SK-N-SH treated with all-trans-retinoic acid at 6 μM for 48 hours (cell line): ENCODE results near the gene HRNR.

ENCODE experiments used
- ATAC-seq: fragments of 200-7000 bp; cut with Tn5 transposase; 3 replicates; pipeline ENCODE4 v1.9.1; 2020; ENCODE audit warnings: mild to moderate bottlenecking, moderate library complexity
- ARNTL ChIP-seq: fragments of 450-650 bp; formaldehyde crosslinking; IDR thresholded peaks from 2 replicates; pipeline ENCODE4 v1.5.0; 2020; ENCODE audit warnings: low read depth, mild to moderate bottlenecking, moderate library complexity, borderline replicate concordance
- BACH2 ChIP-seq: fragments of 250-450 bp; sonication (Bioruptor Pico); IDR thresholded peaks from 2 replicates; pipeline ENCODE4 v1.9.0; 2021; ENCODE audit warnings: mild to moderate bottlenecking, borderline replicate concordance
- CSDC2 ChIP-seq: fragments of 250-450 bp; sonication (Bioruptor Pico); IDR thresholded peaks from 2 replicates; pipeline ENCODE4 v1.5.0; 2020; ENCODE audit warnings: mild to moderate bottlenecking, moderate library complexity
- ESRRG ChIP-seq: fragments of 250-450 bp; sonication (Bioruptor Pico); IDR thresholded peaks from 2 replicates; pipeline ENCODE4 v1.6.1; 2021; ENCODE audit warnings: mild to moderate bottlenecking
- GLIS3 ChIP-seq: fragments of 250-450 bp; sonication (Bioruptor Pico); IDR thresholded peaks from 2 replicates; pipeline ENCODE4 v1.5.0; 2020; ENCODE audit warnings: mild to moderate bottlenecking, moderate library complexity
- ISL1 ChIP-seq: fragments of 250-450 bp; sonication (Bioruptor Pico); IDR thresholded peaks from 2 replicates; pipeline ENCODE4 v2.1.2; 2022; ENCODE audit warnings: mild to moderate bottlenecking, moderate library complexity
- OSR1 ChIP-seq: fragments of 250-450 bp; sonication (Bioruptor Pico); IDR thresholded peaks from 2 replicates; pipeline ENCODE4 v1.8.0; 2022; ENCODE audit warnings: moderate library complexity, mild to moderate bottlenecking, inconsistent platforms
- PPARA ChIP-seq: fragments of 250-450 bp; sonication (Bioruptor Pico); IDR thresholded peaks from 2 replicates; pipeline ENCODE4 v1.5.0; 2020; ENCODE audit warnings: mild to moderate bottlenecking, borderline replicate concordance
- RARB ChIP-seq: fragments of 250-450 bp; sonication (Bioruptor Pico); IDR thresholded peaks from 2 replicates; pipeline ENCODE4 v1.8.0; 2021; ENCODE audit warnings: mild to moderate bottlenecking, moderate library complexity
- SNAI2 ChIP-seq: fragments of 250-450 bp; sonication (Bioruptor Pico); IDR thresholded peaks from 2 replicates; pipeline ENCODE4 v1.5.0; 2020; ENCODE audit warnings: mild to moderate bottlenecking, moderate library complexity
- TCF4 ChIP-seq: fragments of 250-450 bp; sonication (Bioruptor Pico); IDR thresholded peaks from 2 replicates; pipeline ENCODE4 v1.8.0; 2021; ENCODE audit warnings: mild to moderate bottlenecking, moderate library complexity, borderline replicate concordance
- ZC3H10 ChIP-seq: fragments of 250-450 bp; sonication (Bioruptor Pico); IDR thresholded peaks from 2 replicates; pipeline ENCODE4 v1.5.1; 2021; ENCODE audit warnings: mild to moderate bottlenecking, moderate library complexity
- ZFP3 ChIP-seq: fragments of 250-450 bp; sonication (Bioruptor Pico); IDR thresholded peaks from 2 replicates; pipeline ENCODE4 v1.5.0; 2020; ENCODE audit warnings: mild to moderate bottlenecking, moderate library complexity
- ZFP30 ChIP-seq: fragments of 450-650 bp; formaldehyde crosslinking; IDR thresholded peaks from 2 replicates; pipeline ENCODE4 v1.5.0; 2022; ENCODE audit warnings: mild to moderate bottlenecking, moderate library complexity
- ZNF565 ChIP-seq: fragments of 450-650 bp; formaldehyde crosslinking; conservative IDR thresholded peaks from 2 replicates; pipeline ENCODE4 v1.5.0; 2020; ENCODE audit warnings: low read depth, mild to moderate bottlenecking, moderate library complexity
- ZNF8 ChIP-seq: fragments of 450-650 bp; formaldehyde crosslinking; IDR thresholded peaks from 2 replicates; pipeline ENCODE4 v1.5.0; 2020; ENCODE audit warnings: mild to moderate bottlenecking, moderate library complexity
- TF ChIP-seq, protein P1 (sequence below): fragments of 250-450 bp; sonication (Bioruptor Pico); IDR thresholded peaks from 2 replicates; pipeline ENCODE4 v1.8.0; 2020; ENCODE audit warnings: mild to moderate bottlenecking, moderate library complexity, borderline replicate concordance
- TF ChIP-seq, protein P2 (sequence below): fragments of 250-450 bp; sonication (Bioruptor Pico); IDR thresholded peaks from 2 replicates; pipeline ENCODE4 v1.5.1; 2021; ENCODE audit warnings: mild to moderate bottlenecking, moderate library complexity
- TF ChIP-seq, protein P3 (sequence below): fragments of 250-450 bp; sonication (Bioruptor Pico); IDR thresholded peaks from 2 replicates; pipeline ENCODE4 v1.8.0; 2021; ENCODE audit warnings: low read depth, mild to moderate bottlenecking, moderate library complexity, borderline replicate concordance
- TF ChIP-seq, protein P4 (sequence below): fragments of 250-450 bp; sonication (Bioruptor Pico); IDR thresholded peaks from 2 replicates; pipeline ENCODE4 v1.5.0; 2020; ENCODE audit warnings: mild to moderate bottlenecking, moderate library complexity

HRNR gene

DNA sequence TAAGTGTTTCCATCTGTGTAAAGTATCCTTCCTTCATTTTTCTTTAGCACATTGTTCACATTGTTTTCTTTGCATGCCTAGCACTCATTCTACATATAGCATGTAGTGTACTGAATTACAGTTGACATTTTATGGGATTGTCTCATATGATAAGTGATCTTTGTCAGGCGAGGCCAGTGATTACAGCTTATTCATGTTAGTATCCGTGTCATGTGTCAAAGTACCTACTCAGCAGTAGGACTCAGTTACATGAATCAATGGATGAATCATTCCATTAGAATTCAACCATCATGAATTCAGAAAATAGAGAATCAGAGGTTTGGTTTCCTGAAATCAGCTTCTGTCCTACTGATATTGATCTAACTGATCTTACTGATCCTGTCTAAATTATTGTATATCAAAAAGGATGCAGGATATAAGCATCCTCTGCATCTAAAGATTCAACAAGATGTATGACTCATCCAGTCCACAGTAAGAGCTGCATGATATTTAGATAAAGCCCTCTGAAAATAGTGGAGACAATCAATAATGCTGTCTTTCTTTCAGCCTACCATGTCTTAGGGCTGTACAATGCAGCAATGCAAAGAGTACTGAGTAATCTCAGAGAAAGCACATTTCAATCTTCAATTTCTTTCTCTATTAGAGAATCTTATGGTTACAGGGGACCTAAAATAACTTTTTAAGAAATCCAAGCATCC, 20.7 kb upstream of the HRNR start:
- TF ChIP-seq ISL1 (CRISPR knock-in tag) (no peak), PPARA (CRISPR knock-in tag) (no peak), ZFP30 (no peak), TCF4 (no peak), SNAI2 (CRISPR knock-in tag) (no peak), BACH2 (CRISPR knock-in tag) (no peak), ZNF8 (no peak), ZFP3 (no peak), OSR1 (CRISPR knock-in tag) (no peak), ZC3H10 (no peak), ZNF565 (CRISPR knock-in tag) (no peak), ARNTL (no peak)
- TF ChIP-seq, protein P1, sequence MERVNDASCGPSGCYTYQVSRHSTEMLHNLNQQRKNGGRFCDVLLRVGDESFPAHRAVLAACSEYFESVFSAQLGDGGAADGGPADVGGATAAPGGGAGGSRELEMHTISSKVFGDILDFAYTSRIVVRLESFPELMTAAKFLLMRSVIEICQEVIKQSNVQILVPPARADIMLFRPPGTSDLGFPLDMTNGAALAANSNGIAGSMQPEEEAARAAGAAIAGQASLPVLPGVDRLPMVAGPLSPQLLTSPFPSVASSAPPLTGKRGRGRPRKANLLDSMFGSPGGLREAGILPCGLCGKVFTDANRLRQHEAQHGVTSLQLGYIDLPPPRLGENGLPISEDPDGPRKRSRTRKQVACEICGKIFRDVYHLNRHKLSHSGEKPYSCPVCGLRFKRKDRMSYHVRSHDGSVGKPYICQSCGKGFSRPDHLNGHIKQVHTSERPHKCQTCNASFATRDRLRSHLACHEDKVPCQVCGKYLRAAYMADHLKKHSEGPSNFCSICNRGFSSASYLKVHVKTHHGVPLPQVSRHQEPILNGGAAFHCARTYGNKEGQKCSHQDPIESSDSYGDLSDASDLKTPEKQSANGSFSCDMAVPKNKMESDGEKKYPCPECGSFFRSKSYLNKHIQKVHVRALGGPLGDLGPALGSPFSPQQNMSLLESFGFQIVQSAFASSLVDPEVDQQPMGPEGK: no peak
- TF ChIP-seq, protein P2, sequence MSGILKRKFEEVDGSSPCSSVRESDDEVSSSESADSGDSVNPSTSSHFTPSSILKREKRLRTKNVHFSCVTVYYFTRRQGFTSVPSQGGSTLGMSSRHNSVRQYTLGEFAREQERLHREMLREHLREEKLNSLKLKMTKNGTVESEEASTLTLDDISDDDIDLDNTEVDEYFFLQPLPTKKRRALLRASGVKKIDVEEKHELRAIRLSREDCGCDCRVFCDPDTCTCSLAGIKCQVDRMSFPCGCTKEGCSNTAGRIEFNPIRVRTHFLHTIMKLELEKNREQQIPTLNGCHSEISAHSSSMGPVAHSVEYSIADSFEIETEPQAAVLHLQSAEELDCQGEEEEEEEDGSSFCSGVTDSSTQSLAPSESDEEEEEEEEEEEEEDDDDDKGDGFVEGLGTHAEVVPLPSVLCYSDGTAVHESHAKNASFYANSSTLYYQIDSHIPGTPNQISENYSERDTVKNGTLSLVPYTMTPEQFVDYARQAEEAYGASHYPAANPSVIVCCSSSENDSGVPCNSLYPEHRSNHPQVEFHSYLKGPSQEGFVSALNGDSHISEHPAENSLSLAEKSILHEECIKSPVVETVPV: no peak
- TF ChIP-seq, protein P3, sequence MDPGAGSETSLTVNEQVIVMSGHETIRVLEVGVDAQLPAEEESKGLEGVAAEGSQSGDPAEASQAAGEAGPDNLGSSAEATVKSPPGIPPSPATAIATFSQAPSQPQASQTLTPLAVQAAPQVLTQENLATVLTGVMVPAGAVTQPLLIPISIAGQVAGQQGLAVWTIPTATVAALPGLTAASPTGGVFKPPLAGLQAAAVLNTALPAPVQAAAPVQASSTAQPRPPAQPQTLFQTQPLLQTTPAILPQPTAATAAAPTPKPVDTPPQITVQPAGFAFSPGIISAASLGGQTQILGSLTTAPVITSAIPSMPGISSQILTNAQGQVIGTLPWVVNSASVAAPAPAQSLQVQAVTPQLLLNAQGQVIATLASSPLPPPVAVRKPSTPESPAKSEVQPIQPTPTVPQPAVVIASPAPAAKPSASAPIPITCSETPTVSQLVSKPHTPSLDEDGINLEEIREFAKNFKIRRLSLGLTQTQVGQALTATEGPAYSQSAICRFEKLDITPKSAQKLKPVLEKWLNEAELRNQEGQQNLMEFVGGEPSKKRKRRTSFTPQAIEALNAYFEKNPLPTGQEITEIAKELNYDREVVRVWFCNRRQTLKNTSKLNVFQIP (CRISPR knock-in tag): no peak
- TF ChIP-seq, protein P4, sequence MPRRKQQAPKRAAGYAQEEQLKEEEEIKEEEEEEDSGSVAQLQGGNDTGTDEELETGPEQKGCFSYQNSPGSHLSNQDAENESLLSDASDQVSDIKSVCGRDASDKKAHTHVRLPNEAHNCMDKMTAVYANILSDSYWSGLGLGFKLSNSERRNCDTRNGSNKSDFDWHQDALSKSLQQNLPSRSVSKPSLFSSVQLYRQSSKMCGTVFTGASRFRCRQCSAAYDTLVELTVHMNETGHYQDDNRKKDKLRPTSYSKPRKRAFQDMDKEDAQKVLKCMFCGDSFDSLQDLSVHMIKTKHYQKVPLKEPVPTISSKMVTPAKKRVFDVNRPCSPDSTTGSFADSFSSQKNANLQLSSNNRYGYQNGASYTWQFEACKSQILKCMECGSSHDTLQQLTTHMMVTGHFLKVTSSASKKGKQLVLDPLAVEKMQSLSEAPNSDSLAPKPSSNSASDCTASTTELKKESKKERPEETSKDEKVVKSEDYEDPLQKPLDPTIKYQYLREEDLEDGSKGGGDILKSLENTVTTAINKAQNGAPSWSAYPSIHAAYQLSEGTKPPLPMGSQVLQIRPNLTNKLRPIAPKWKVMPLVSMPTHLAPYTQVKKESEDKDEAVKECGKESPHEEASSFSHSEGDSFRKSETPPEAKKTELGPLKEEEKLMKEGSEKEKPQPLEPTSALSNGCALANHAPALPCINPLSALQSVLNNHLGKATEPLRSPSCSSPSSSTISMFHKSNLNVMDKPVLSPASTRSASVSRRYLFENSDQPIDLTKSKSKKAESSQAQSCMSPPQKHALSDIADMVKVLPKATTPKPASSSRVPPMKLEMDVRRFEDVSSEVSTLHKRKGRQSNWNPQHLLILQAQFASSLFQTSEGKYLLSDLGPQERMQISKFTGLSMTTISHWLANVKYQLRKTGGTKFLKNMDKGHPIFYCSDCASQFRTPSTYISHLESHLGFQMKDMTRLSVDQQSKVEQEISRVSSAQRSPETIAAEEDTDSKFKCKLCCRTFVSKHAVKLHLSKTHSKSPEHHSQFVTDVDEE: no peak
- no peak for ATAC-seq

DNA sequence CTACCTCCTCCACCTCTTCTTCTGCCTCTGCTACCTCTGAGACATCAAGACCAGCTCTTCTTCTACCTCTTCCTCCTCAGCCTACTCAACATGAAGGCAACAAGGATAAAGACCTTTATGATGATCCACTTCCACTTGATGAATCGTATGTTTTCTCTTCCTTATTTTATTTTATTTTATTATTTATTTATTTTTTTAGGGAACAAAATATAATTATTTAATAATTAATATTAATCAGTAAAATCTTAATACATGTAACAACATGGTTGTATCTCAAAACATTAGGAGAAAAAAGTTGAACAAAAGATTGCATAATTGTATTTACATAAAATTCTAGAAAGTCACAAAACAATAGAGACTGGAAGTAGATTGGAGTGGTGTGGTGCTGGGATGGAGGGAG, 13.1 kb upstream of the HRNR start:
- ATAC-seq: no peak
- TF ChIP-seq TCF4: no peak
- no peak for TF ChIP-seq SNAI2 (CRISPR knock-in tag)
- TF ChIP-seq ZC3H10: no peak
- no peak for TF ChIP-seq ZFP3
- TF ChIP-seq ZFP30: no peak
- TF ChIP-seq GLIS3 (CRISPR knock-in tag): no peak
- TF ChIP-seq RARB (CRISPR knock-in tag): no peak
- no peak for TF ChIP-seq BACH2 (CRISPR knock-in tag)
- TF ChIP-seq, protein P4: no peak
- TF ChIP-seq, protein P2: no peak
- TF ChIP-seq ARNTL: no peak
- TF ChIP-seq ISL1 (CRISPR knock-in tag): no peak
- TF ChIP-seq PPARA (CRISPR knock-in tag): no peak
- TF ChIP-seq CSDC2 (CRISPR knock-in tag): no peak
- TF ChIP-seq ESRRG: no peak
- TF ChIP-seq, protein P1: no peak
